CD8-positive, alpha-beta memory T cell (primary cell): ENCODE measurements around the gene PLXNA2. TPM values are rescaled to one million over a fixed set of nuclear protein-coding genes. Genes with fewer than 3 reads are reported as not detected.

ENCODE experiments used
- CTCF ChIA-PET: fragments of 350-600 bp; sonication (Branson Sonifier 250); formaldehyde crosslinking; loops from one replicate; lab custom pipeline; 2021; ENCODE audit warnings: antibody characterized with exemption; lab: Charles Lee
- POLR2A ChIA-PET: fragments of 350-600 bp; sonication (Branson Sonifier 250); formaldehyde crosslinking; loops from one replicate; lab custom pipeline; 2021; ENCODE audit warnings: antibody characterized with exemption; lab: Charles Lee
- DNase-seq, 5 donors: peaks; one replicate each; pipeline versions ENCODE4 v3.0.0 to v3.0.0-alpha.2; 2020 to 2022; ENCODE audit warnings: mixed read lengths in 1 of 5
- H3K27ac ChIP-seq: one replicate; pipeline ENCODE4 v1.7.0; 2013; ENCODE audit warnings: low read depth, mild to moderate bottlenecking, low read length, moderate library complexity
- H3K27me3 ChIP-seq: 2 replicates; pipeline ENCODE4 v1.7.0; 2013; ENCODE audit warnings: low read length, mild to moderate bottlenecking; ENCODE audit not compliant: insufficient read depth, poor library complexity, severe bottlenecking
- H3K36me3 ChIP-seq: 2 replicates; pipeline ENCODE4 v1.7.0; 2013; ENCODE audit warnings: mild to moderate bottlenecking, low read length, moderate library complexity; ENCODE audit not compliant: insufficient read depth
- H3K4me1 ChIP-seq: 2 replicates; pipeline ENCODE4 v1.7.0; 2013; ENCODE audit warnings: mild to moderate bottlenecking, low read length, moderate library complexity; ENCODE audit not compliant: insufficient read depth
- H3K4me3 ChIP-seq: 2 replicates; pipeline ENCODE4 v1.7.0; 2013; ENCODE audit warnings: mild to moderate bottlenecking, low read length
- H3K9me3 ChIP-seq: 2 replicates; pipeline ENCODE4 v1.7.0; 2013; ENCODE audit warnings: mild to moderate bottlenecking, low read length
- H3K27ac Mint-ChIP-seq, 8 donors: one replicate each; pipeline ENCODE4 v1.8.0; 2020 to 2021; ENCODE audit warnings: mixed read lengths in 8 of 8, mild to moderate bottlenecking in 6 of 8, inconsistent platforms in 3 of 8, moderate library complexity in 3 of 8
- H3K27me3 Mint-ChIP-seq, 2 donors: one replicate each; pipeline ENCODE4 v1.8.0; 2020 to 2021; ENCODE audit warnings: mixed read lengths in 2 of 2, mild to moderate bottlenecking in 1 of 2, moderate library complexity in 1 of 2
- H3K36me3 Mint-ChIP-seq, 3 donors: one replicate each; pipeline ENCODE4 v1.8.0; 2020 to 2021; ENCODE audit warnings: mixed read lengths in 3 of 3, inconsistent platforms in 1 of 3, mild to moderate bottlenecking in 1 of 3
- H3K4me1 Mint-ChIP-seq, 3 donors: one replicate each; pipeline ENCODE4 v1.8.0; 2020 to 2021; ENCODE audit warnings: mixed read lengths in 3 of 3, inconsistent platforms in 1 of 3, mild to moderate bottlenecking in 1 of 3
- H3K4me3 Mint-ChIP-seq, 7 donors: one replicate each; pipeline ENCODE4 v1.8.0; 2020 to 2021; ENCODE audit warnings: mixed read lengths in 7 of 7, mild to moderate bottlenecking in 6 of 7, moderate library complexity in 4 of 7, inconsistent platforms in 2 of 7
- H3K9me3 Mint-ChIP-seq, 5 donors: one replicate each; pipeline ENCODE4 v1.8.0; 2020 to 2022; ENCODE audit warnings: mixed read lengths in 5 of 5, mild to moderate bottlenecking in 3 of 5, moderate library complexity in 2 of 5, inconsistent platforms in 1 of 5
- polyA plus RNA-seq: library from polyadenylated mRNA; unstranded; fragments of 300-500 nt; fragmentation: Illumina TruSeq; gene quantifications from one replicate; pipeline ENCODE4 v1.2.3, GENCODE V29; 2021
- total RNA-seq, 2 experiments: library from RNA; stranded (reverse); gene quantifications; one replicate each; pipeline ENCODE4 v1.2.3, GENCODE V29; 2021

PLXNA2 gene
- total and polyA plus RNA-seq, 3 experiments from 2014 or later: 0.75 to 1.1 (median 1.0) TPM

DNA sequence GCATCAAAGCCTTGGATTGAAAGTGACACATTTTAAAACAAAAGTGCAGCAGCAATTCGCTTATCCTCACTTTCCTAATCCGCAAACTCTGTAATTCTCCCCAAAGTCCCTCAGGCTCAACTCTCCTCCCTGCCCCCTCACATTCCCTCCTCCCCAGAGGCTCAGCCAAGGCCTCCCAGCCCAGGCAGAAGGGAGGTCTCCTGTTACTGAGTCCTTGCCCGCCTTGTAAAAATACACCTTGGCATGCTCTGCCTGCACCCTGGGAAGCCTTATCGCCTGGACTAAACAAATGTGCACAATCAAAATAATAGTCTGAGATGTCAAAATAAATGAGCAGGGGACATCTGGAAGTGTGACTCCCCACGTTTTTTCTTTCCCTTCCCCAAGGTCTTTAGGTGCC lies 109.7 kb downstream of the PLXNA2 start:
- H3K4me1 ChIP-seq: no peaks in the 10 kb centered on the region
- CTCF ChIA-PET: interaction anchor here (1.2 kb wide), 1 partner anchor 111 kb away, joined by 7 read pairs; the partner anchor contains the start of gene PLXNA2
- peaks cover 4 to 9% (median 8%) of the 10 kb centered on the region in 3 donors for H3K4me1 Mint-ChIP-seq

DNA sequence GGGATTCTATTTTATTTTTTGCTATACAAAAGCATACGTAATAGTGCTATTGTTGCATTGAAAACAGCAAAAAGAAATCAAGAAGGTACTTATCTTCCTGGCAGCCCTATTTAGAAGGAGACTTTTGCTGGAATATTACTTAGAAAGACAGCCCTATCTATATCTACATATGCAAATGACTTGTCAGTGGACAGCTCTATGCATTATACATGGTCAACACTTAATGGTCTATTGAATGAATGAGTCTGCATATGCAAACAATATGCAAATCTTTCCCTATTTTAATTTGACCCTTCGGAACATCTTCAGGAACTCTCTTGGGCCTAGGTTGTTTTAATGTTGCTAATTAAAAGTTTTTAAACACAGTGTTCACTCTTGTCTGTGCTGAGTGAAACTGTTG lies 110.8 kb downstream of the PLXNA2 start:
- CTCF ChIA-PET: interaction anchor here (1.1 to 3.2 kb wide), 4 partner anchors 10 to 111 kb away, joined by 3 to 38 read pairs (median 8); partner anchors contain the start of gene PLXNA2
- no peak overlapping the region for H3K4me3 Mint-ChIP-seq
- no peak overlapping the region for H3K27ac Mint-ChIP-seq
- Histone ChIP-seq H3K27me3 (peaks cover 6% of the 10 kb centered on the region), H3K9me3 (no peaks in the 10 kb centered on the region), H3K36me3 (no peaks in the 10 kb centered on the region), H3K4me1 (no peaks in the 10 kb centered on the region), H3K27ac (no peak overlapping the region), H3K4me3 (no peak overlapping the region)
- POLR2A ChIA-PET: no interaction called here
- H3K36me3 Mint-ChIP-seq: no peaks in the 10 kb centered on the region
- no peaks in the 10 kb centered on the region for H3K9me3 Mint-ChIP-seq
- H3K4me1 Mint-ChIP-seq: peaks cover 4 to 9% (median 8%) of the 10 kb centered on the region in 3 donors
- DNase-seq: no peak
- H3K27me3 Mint-ChIP-seq: peaks cover 14 to 16% of the 10 kb centered on the region in 2 donors

More for the DNA sequence above, 109.7 kb downstream of the PLXNA2 start:
- H3K27ac ChIP-seq: no peak overlapping the region
- POLR2A ChIA-PET: no interaction called here
- H3K4me3 ChIP-seq: no peak overlapping the region
- no peaks in the 10 kb centered on the region for H3K36me3 ChIP-seq
- H3K27me3 ChIP-seq: peaks cover 6% of the 10 kb centered on the region
- H3K4me3 Mint-ChIP-seq: no peak overlapping the region
- no peak overlapping the region for H3K27ac Mint-ChIP-seq
- H3K9me3 Mint-ChIP-seq: no peaks in the 10 kb centered on the region
- no peak for DNase-seq
- no peaks in the 10 kb centered on the region for H3K9me3 ChIP-seq
- no peaks in the 10 kb centered on the region for H3K36me3 Mint-ChIP-seq
- H3K27me3 Mint-ChIP-seq: peaks cover 10 to 16% of the 10 kb centered on the region in 2 donors

DNA sequence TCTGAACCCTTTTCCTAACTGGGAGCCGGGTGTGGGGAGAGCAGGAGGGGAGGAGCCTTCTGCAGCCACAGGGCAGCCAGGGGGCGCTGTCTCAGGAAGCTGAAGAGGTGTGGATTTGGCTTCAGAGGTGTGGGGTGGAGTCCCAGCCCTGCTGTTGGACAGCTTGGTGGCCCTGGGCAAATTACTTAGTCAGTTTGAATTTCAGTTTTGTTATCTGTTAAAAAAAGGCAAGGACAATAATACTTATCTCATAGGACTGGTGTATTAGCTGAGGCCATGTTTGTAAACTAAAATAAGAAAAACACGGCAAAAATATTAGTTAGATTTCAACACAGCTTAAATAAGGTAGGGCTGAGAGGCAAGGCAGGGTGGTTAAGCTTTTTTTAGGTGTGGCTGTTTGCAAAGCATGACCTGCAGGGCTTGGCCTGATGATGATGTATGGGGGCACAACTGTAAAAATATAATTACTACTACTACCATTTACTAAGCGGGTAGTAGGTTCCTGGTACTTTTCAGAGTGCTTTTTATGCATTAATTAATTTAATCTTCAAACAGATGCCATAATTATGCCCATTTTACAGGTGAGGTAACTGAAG lies 111.8 kb downstream of the PLXNA2 start:
- Histone ChIP-seq H3K27me3 (peaks cover 6% of the 10 kb centered on the region), H3K4me1 (no peaks in the 10 kb centered on the region), H3K36me3 (no peaks in the 10 kb centered on the region), H3K9me3 (no peaks in the 10 kb centered on the region), H3K4me3 (no peak overlapping the region), H3K27ac (no peak overlapping the region)
- no peaks in the 10 kb centered on the region for H3K9me3 Mint-ChIP-seq
- POLR2A ChIA-PET: no interaction called here
- CTCF ChIA-PET: interaction anchor here (1.0 to 3.2 kb wide), 7 partner anchors 9 to 112 kb away, joined by 3 to 38 read pairs (median 5); partner anchors contain the start of gene PLXNA2
- no peak overlapping the region for H3K27ac Mint-ChIP-seq
- peaks cover 16 to 20% of the 10 kb centered on the region in 2 donors for H3K27me3 Mint-ChIP-seq
- no peaks in the 10 kb centered on the region for H3K36me3 Mint-ChIP-seq
- H3K4me1 Mint-ChIP-seq: peaks cover 4 to 9% (median 8%) of the 10 kb centered on the region in 3 donors
- peak overlapping the region in 1 of 7 donors; percentile 30 for H3K4me3 Mint-ChIP-seq
- peak; percentile 6 to 62 (median 13) for DNase-seq

DNA sequence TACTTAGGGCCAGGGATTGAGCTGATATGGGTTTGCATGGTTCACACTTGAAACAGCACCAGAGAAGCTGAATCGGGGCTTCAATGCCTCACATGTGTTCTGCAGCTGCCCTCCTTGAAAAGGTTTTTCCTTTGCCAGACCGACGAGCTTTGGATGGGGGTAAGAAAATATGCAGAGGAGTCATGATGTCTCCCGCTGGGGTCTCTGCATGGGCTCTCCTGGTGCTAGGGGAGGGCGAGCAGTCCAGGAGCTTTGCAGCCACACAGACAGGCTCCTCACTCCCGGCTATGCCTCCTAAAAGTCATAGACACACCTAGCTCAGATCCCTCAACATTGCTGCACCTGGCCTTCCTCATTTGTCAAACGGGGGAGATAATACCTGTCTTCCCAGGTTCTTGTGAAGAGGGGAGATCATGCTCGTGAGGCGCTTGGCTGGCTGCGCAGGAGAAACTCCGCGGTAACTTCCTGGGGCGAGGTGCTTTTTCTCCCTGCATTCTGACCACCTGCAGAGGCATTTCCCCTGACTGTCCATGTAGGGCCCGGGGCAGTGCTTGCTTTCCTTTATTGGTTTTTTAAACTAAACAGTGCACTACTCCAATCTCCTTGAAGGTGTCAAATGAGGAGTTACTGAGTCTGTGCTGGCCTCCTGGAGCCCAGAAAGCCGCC lies 112.4 kb downstream of the PLXNA2 start:
- no peaks in the 10 kb centered on the region for H3K36me3 ChIP-seq
- no peak overlapping the region for H3K4me3 ChIP-seq
- no peak overlapping the region for H3K27ac ChIP-seq
- no peaks in the 10 kb centered on the region for H3K4me1 ChIP-seq
- Mint-ChIP-seq H3K4me1 (peaks cover 4 to 9% (median 8%) of the 10 kb centered on the region in 3 donors), H3K4me3 (peak overlapping the region in 1 of 7 donors; percentile 30), H3K9me3 (no peaks in the 10 kb centered on the region), H3K27me3 (peaks cover 16 to 18% of the 10 kb centered on the region in 2 donors), H3K27ac (no peak overlapping the region), H3K36me3 (no peaks in the 10 kb centered on the region)
- peaks cover 6% of the 10 kb centered on the region for H3K27me3 ChIP-seq
- ChIA-PET CTCF (interaction anchor here (0.8 to 3.2 kb wide), 8 partner anchors 8 to 113 kb away, joined by 3 to 38 read pairs (median 4); partner anchors contain the start of gene PLXNA2), POLR2A (interaction anchor here (0.8 kb wide), 1 partner anchor 113 kb away, joined by 3 read pairs; no protein-coding TSS in a partner anchor)
- no peak for DNase-seq
- no peaks in the 10 kb centered on the region for H3K9me3 ChIP-seq

GRCh38 chr1:208129487-208129886 lies 114.7 kb downstream of the PLXNA2 start:
- Histone ChIP-seq H3K4me3 (no peak overlapping the region), H3K9me3 (no peaks in the 10 kb centered on the region), H3K4me1 (no peaks in the 10 kb centered on the region), H3K27me3 (peaks cover 6% of the 10 kb centered on the region), H3K36me3 (no peaks in the 10 kb centered on the region), H3K27ac (no peak overlapping the region)
- POLR2A ChIA-PET: no interaction called here
- Mint-ChIP-seq H3K36me3 (no peaks in the 10 kb centered on the region), H3K27me3 (peaks cover 16 to 18% of the 10 kb centered on the region in 2 donors), H3K4me3 (no peak overlapping the region), H3K9me3 (no peaks in the 10 kb centered on the region), H3K4me1 (peaks cover 4 to 9% (median 8%) of the 10 kb centered on the region in 3 donors), H3K27ac (no peak overlapping the region)
- DNase-seq: no peak
- CTCF ChIA-PET: interaction anchor here (1.3 to 1.6 kb wide), 2 partner anchors 108 to 115 kb away, joined by 3 read pairs; no protein-coding TSS in a partner anchor

DNA sequence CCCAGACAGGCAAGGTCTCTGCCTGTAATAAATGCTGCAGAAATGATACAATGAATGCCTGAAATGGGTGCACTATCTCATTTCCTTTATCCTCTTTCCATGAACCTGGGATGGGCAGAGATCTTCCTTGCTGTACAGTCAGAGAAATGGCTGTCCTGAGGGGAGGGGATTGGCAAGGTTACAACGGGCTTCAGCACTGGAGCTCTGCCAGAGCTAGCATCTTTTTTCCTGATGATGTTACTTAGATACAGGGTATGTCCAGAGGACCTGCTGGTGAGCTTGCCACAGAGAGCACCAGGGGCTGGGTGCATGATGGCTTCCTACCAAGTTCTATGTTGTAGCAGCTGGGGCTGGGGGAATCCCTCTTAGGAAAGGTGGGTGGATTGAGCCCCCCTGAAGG lies 115.1 kb downstream of the PLXNA2 start:
- no peak overlapping the region for H3K4me3 Mint-ChIP-seq
- peaks cover 4 to 9% (median 8%) of the 10 kb centered on the region in 3 donors for H3K4me1 Mint-ChIP-seq
- H3K4me1 ChIP-seq: no peaks in the 10 kb centered on the region
- no peaks in the 10 kb centered on the region for H3K9me3 Mint-ChIP-seq
- H3K36me3 Mint-ChIP-seq: no peaks in the 10 kb centered on the region
- CTCF ChIA-PET: interaction anchor here (1.3 to 1.6 kb wide), 2 partner anchors 108 to 116 kb away, joined by 3 read pairs; no protein-coding TSS in a partner anchor
- no peak overlapping the region for H3K4me3 ChIP-seq
- H3K27me3 Mint-ChIP-seq: peaks cover 16 to 18% of the 10 kb centered on the region in 2 donors
- no peak overlapping the region for H3K27ac Mint-ChIP-seq
- no peak for DNase-seq
- H3K27me3 ChIP-seq: peaks cover 6% of the 10 kb centered on the region
- POLR2A ChIA-PET: no interaction called here
- no peaks in the 10 kb centered on the region for H3K36me3 ChIP-seq
- no peak overlapping the region for H3K27ac ChIP-seq
- H3K9me3 ChIP-seq: no peaks in the 10 kb centered on the region

GRCh38 chr1:208127792-208128529 lies 116.2 kb downstream of the PLXNA2 start:
- no peak overlapping the region for H3K4me3 Mint-ChIP-seq
- H3K27me3 ChIP-seq: peaks cover 6% of the 10 kb centered on the region
- H3K4me3 ChIP-seq: no peak overlapping the region
- H3K9me3 ChIP-seq: no peaks in the 10 kb centered on the region
- no peaks in the 10 kb centered on the region for H3K36me3 Mint-ChIP-seq
- POLR2A ChIA-PET: no interaction called here
- H3K27me3 Mint-ChIP-seq: peaks cover 16 to 18% of the 10 kb centered on the region in 2 donors
- H3K27ac Mint-ChIP-seq: peak overlapping the region in 1 of 8 donors; percentile 6
- no peak for DNase-seq
- CTCF ChIA-PET: interaction anchor here (1.6 kb wide), 1 partner anchor 107 kb away, joined by 3 read pairs; no protein-coding TSS in a partner anchor
- peaks cover 4 to 9% (median 8%) of the 10 kb centered on the region in 3 donors for H3K4me1 Mint-ChIP-seq
- H3K36me3 ChIP-seq: no peaks in the 10 kb centered on the region
- no peaks in the 10 kb centered on the region for H3K9me3 Mint-ChIP-seq
- no peaks in the 10 kb centered on the region for H3K4me1 ChIP-seq
- H3K27ac ChIP-seq: no peak overlapping the region
